Measurements from ENCODE around the gene SSX4B.
"Not testable (repeated sequence)": the region's sequence is repeated elsewhere in the genome, so short reads cannot be mapped to it uniquely, and the experiment has no call there.

The SSX4B gene

GRCh38 chrX:48396931-48397330 is 14.8 kb downstream of the SSX4B start:
- not testable (repeated sequence) for ATAC-seq (ENCODE audit: low read depth)

DNA sequence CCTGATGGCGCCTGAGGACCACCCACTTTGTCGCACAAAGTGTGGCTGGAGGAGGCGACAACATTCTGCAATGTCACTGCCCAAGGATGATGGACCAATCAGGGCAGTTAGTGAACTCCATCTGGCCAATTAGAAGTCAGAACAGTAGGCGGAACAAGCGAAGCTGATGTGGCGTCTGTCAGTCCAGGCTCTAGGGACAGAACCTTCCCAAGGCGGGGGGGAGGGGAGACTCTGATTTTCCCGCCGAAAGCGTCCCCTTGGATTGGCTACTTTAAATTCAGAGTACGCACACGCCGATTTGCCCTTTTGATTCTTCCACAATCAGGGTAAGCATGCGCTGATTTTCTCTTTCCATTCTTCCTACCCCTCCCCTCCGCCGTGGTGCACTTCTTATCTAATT is 28.5 kb downstream of the SSX4B start, which contains the start of gene SSX4:
TSS of gene SSX4 (plus strand) at position 301 of the 400 bp plus-strand sequence. CDS start 515 bp downstream, outside the sequence.
- H3K36me3 Mint-ChIP-seq; H3K4me1 Mint-ChIP-seq; H3K4me3 Mint-ChIP-seq; ATAC-seq (ENCODE audit: low read depth); H3K9me3 Mint-ChIP-seq; H3K27me3 Mint-ChIP-seq; H3K27ac Mint-ChIP-seq; DNase-seq (ENCODE audit: low spot score in 2 of 2): not testable (repeated sequence)

More at GRCh38 chrX:48396931-48397330, 14.8 kb downstream of the SSX4B start:
- not testable (repeated sequence) for H3K36me3 Mint-ChIP-seq; H3K4me3 Mint-ChIP-seq; H3K9me3 Mint-ChIP-seq; H3K27ac Mint-ChIP-seq; DNase-seq (ENCODE audit: low spot score in 2 of 2); H3K4me1 Mint-ChIP-seq; H3K27me3 Mint-ChIP-seq

DNA sequence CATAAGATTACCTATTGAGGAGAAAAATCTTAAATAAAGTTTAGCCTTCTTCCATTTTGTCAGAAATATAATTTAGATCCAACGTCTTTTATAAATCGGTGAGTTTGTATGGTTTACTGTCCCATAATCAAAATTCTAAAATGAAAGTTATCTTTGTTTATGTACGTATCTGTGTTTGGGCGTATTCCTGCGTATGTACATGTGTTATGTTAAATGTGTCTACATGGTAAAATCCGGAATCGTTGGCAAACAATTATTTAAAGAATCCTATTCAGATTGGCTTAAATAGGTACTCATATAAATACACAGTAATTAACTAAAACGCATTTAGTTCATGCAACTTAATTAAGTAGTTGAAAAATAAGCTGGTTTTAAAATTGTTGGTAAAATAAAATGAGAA is 41.4 kb downstream of the SSX4B start:
- H3K27ac Mint-ChIP-seq; H3K9me3 Mint-ChIP-seq; ATAC-seq (ENCODE audit: low read depth); H3K27me3 Mint-ChIP-seq; H3K36me3 Mint-ChIP-seq; H3K4me1 Mint-ChIP-seq; H3K4me3 Mint-ChIP-seq; DNase-seq (ENCODE audit: low spot score in 2 of 2): not testable (repeated sequence)

GRCh38 chrX:48367717-48368408 is 43.9 kb downstream of the SSX4B start:
- not testable (repeated sequence) for H3K27me3 Mint-ChIP-seq; H3K36me3 Mint-ChIP-seq; H3K4me1 Mint-ChIP-seq; H3K27ac Mint-ChIP-seq; H3K9me3 Mint-ChIP-seq; DNase-seq (ENCODE audit: low spot score in 2 of 2); ATAC-seq (ENCODE audit: low read depth); H3K4me3 Mint-ChIP-seq

GRCh38 chrX:48359281-48359680 is 52.5 kb downstream of the SSX4B start:
- H3K4me3 Mint-ChIP-seq; H3K27me3 Mint-ChIP-seq; DNase-seq (ENCODE audit: low spot score in 2 of 2); ATAC-seq (ENCODE audit: low read depth); H3K9me3 Mint-ChIP-seq; H3K27ac Mint-ChIP-seq; H3K36me3 Mint-ChIP-seq; H3K4me1 Mint-ChIP-seq: not testable (repeated sequence)

- Mint-ChIP-seq H3K27ac (no peak overlapping the region), H3K36me3 (no peaks in the 10 kb centered on the region), H3K27me3 (peaks cover 2% of the 10 kb centered on the region), H3K9me3 (no peaks in the 10 kb centered on the region), H3K4me3 (no peak overlapping the region), H3K4me1 (no peaks in the 10 kb centered on the region)
- DNase-seq (ENCODE audit: low spot score in 2 of 2) (no peak), ATAC-seq (ENCODE audit: low read depth) (no peak)
Observed at GRCh38 chrX:48357681-48358080, 54.1 kb downstream of the SSX4B start.

GRCh38 chrX:48356315-48357094 is 55.3 kb downstream of the SSX4B start, which contains the start of gene SSX3:
SSX3 (minus strand) TSS chrX:48356703; CDS start chrX:48355249, 1,454 bp downstream.
- H3K9me3 Mint-ChIP-seq; H3K36me3 Mint-ChIP-seq; ATAC-seq (ENCODE audit: low read depth); H3K27me3 Mint-ChIP-seq; H3K27ac Mint-ChIP-seq; DNase-seq (ENCODE audit: low spot score in 2 of 2); H3K4me1 Mint-ChIP-seq; H3K4me3 Mint-ChIP-seq: not testable (repeated sequence)
